Measurements from ENCODE around the gene DHCR24.

DNA sequence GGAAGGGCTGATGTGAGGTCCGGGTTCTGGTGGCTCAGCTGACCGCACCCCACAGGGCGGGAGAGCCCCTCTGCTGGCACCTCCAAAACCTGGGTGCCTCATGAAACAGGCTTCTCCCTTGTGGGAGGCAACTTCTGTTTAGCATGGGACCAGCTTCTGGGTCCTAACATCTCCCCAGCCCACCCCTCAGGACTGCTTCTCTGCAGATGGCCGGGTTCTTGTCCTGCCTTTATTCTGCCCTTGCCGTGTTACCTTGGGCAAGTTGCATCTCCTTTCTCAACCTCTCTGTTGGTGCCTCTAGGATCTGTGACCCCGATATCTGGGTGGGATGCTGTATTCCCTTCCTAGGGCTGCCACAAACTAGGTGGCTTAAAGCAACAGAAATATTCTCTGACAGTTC, 70.9 kb downstream of the DHCR24 start:
- no peak for TF ChIP-seq EZH2 (IDR thresholded peaks at IDR 0.05)
- no peak for TF ChIP-seq POLR2AphosphoS5 (IDR thresholded peaks at IDR 0.05; ENCODE audit: borderline replicate concordance, low read depth, low read length)
- no peak for TF ChIP-seq FOXP2 (optimal IDR thresholded peaks at IDR 0.05; ENCODE audit: control extremely low read depth, extremely low read length, insufficient read depth)

Measured in SK-N-MC (cell line).